ENCODE results near the gene ACTBL2.
"Not testable (repeated sequence)": the region's sequence is repeated elsewhere in the genome, so short reads cannot be mapped to it uniquely, and the experiment has no call there.

Gene ACTBL2

DNA sequence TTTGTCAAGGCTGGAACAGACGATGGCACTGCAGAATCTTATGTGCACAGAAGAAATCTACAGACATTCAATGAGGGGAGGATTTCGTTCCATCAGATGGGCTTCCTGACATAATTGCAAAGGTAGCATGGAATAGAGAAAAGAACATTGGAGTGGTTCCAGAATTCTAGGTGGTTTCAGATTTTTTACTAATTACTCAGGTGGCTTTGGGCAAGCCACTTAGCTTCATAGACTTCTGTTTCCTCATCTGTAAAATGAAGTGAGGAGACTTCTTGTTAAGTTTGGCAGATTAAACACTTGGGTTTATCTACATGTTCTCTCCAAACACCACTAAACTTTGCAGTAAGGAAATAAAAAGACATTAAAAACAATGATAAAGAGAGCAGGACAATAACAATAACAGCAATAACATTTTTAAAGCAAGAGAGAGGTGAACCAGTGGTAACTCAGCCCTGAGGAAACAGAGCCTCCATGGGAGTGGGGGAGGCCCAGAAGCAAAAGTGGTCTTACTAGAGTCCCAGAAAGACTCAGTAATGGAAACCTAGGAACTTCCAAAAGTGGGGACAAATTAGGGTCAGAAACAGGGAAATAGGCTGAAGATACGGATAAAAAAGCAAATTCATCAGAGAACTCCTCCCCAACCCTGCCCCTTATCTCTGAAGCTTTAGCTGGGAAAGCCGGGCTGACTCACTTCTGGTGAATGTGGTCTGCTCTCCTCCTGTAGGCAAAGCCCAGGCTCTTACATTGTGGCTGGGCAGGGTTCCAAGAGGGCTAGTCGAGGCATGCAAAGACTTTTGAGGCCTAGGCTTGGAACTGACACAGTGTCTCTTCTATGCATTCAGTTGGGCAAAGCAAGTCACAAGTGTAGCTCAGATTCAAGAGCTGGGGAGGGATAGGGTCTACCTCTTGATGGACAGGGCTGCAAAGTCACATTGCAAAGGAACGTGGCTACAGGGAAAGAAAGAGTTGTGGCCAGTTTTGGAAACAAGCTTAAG, 11.8 kb upstream of the ACTBL2 start:
- peak; percentile 55 for DNase-seq

DNA sequence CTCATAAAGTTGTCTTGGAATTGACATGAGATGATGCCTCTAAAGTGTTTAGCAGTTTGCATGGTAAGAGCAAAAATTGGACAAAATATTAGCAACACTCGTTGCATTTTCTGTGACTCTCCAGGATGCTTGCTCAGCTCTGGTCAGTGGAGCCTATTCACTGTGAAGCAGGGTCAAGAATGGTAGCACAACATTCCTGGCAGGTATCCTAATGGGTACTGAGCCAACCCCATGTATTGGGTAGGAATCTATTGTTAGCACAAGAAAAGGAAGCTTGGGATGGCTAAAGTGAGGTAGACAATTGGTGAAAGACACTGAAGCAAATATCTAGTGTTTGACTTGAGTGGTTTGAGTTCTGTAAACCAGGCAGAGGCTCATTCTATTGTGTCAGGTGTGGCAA, 10.4 kb upstream of the ACTBL2 start:
- no peak for DNase-seq

- no peak for DNase-seq
These were observed 10.0 kb upstream of the ACTBL2 start for GRCh38 chr5:57492632-57493031.

- DNase-seq = no peak
These were observed 8.9 kb upstream of the ACTBL2 start for GRCh38 chr5:57491369-57491965.

DNA sequence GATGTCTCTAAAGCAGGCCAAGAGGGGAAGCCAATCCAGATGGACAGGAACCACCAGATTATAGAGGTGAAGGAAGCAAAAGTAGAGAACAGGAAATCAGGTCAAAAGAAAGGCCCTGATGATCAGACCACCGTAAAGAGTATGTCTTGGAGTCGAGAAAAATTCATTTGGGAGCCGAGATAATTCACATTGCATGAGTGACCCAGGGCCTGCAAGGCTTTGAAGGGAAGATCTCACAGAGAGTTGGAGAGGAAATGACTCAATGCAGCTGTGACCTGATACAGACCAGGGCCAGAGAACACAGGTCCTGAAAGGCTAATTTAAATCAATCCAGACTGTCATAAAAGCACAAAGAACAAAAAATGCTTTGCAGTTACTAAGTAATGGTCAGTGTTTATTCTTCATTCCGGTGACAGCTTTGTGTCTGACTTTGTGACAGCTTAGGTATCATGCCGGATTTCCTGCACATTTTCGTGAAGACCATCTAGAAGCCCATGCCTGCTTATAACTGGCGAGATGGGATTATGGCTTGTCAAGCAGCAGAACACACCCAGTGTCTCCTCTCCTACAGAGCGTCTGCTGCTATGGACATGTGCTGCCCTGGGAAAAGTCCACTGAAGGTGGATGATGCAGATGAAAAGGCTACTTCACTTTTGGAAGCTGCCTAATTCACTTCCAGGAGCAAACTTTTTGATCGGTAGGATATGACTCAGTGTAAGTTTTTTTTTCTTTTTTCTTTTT, 5.8 kb upstream of the ACTBL2 start:
- peak; percentile 17 for DNase-seq

GRCh38 chr5:57486027-57486602, 3.5 kb upstream of the ACTBL2 start:
- no peak for DNase-seq

GRCh38 chr5:57478826-57479225, 3.8 kb downstream of the ACTBL2 start:
- DNase-seq = no peak

- DNase-seq = no peak
These were observed 6.0 kb downstream of the ACTBL2 start for GRCh38 chr5:57476601-57477056.

- no peak for DNase-seq
These were observed 12.3 kb downstream of the ACTBL2 start for GRCh38 chr5:57470339-57470738.

DNA sequence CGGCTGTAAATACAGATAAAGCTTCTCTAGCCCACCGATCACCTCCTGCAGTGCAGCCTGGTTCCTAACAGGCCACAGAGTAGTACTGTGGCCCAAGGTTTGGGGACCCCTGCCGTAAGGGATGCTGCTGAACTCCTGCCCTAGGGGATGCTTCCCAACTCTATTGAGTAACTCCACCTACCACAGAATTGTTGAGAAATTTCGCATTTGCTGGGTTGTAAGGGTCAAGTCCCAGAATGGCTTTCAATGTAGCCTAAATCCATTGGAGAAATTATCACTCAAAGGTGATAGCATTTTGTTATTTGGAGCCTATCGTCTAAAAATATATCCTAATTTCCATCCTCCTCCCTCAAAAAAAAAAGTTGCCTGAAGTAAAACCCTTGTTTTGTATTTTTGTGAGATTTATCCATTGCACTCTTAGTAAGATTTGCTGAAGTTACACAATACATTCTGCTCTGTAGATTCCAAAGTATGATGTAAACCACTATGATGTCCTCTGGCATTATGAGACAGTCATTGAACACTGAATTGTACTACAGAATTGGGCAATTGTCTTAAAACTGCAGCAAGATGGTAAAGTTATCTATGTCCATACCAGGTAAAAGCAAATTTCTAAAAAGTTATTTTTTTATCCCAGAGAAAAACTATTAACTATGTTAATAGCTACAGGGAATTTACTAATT, 14.0 kb downstream of the ACTBL2 start:
- no peak for DNase-seq

- no peak for DNase-seq
These were observed 16.1 kb downstream of the ACTBL2 start for GRCh38 chr5:57466544-57466943.

- DNase-seq = not testable (repeated sequence)
These were observed 22.6 kb downstream of the ACTBL2 start for GRCh38 chr5:57460056-57460455.

GRCh38 chr5:57458443-57458842, 24.2 kb downstream of the ACTBL2 start:
- DNase-seq = no peak

- no peak for DNase-seq
These were observed 26.0 kb downstream of the ACTBL2 start for GRCh38 chr5:57456531-57457135.

GRCh38 chr5:57455511-57456455, 26.8 kb downstream of the ACTBL2 start:
- DNase-seq = no peak

- no peak for DNase-seq
These were observed 27.7 kb downstream of the ACTBL2 start for GRCh38 chr5:57454896-57455295.

GRCh38 chr5:57453728-57454127, 28.9 kb downstream of the ACTBL2 start:
- DNase-seq = no peak

GRCh38 chr5:57452885-57453284, 29.7 kb downstream of the ACTBL2 start:
- DNase-seq = no peak

GRCh38 chr5:57450991-57451876, 31.4 kb downstream of the ACTBL2 start:
- DNase-seq = no peak

GRCh38 chr5:57448751-57449150, 33.9 kb downstream of the ACTBL2 start:
- no peak for DNase-seq
